ENCODE measurements around the gene KPTN.
A peak's percentile ranks its signal among the peaks of the same experiment; 100 is the strongest.

DNA sequence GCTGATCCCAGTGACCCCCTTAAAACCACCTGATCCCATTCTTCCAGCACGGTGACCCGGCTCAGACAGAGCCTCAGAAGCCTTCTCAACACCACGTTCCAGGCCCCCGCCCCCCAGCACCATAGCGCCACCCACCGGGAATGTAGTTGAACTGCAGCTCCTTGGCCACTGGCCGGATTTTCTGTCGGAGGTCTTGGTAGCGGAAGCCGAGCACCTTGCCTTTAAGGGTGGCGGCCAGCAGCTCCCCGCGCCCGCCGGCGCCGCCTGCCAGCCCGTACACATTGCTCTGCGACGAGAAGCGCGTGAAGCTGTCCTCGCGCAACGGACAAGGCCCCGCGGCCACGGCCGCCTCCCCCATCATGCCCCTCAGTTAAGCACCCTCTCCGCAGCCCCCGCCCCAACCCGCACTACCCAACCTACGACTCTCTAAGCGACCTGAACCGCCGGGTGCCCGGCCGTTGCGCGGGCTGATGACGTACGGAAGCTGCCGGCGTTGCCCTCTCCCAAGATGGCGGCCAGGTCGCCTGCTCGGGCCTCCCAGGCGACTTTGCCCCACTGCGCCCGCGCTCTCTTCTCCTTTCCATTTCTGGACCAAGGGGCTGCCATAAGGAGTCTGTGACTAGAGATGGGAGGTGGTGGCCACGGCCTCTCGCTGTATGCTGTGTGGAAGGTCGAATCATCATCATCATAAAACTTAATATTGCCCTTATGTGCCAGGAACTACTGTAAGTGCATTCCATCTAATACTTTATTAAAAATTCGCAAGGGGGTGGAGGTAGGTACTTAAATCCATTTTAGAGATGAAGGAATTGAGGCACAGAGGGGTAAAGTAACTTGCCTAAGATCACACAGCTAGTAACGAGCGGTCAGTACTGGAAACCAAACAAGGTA, at the start of gene KPTN:
- TF ChIP-seq EZH2 (IDR thresholded peaks at IDR 0.05; ENCODE audit: insufficient read depth, low read length): no peak
- TF ChIP-seq, protein P1, sequence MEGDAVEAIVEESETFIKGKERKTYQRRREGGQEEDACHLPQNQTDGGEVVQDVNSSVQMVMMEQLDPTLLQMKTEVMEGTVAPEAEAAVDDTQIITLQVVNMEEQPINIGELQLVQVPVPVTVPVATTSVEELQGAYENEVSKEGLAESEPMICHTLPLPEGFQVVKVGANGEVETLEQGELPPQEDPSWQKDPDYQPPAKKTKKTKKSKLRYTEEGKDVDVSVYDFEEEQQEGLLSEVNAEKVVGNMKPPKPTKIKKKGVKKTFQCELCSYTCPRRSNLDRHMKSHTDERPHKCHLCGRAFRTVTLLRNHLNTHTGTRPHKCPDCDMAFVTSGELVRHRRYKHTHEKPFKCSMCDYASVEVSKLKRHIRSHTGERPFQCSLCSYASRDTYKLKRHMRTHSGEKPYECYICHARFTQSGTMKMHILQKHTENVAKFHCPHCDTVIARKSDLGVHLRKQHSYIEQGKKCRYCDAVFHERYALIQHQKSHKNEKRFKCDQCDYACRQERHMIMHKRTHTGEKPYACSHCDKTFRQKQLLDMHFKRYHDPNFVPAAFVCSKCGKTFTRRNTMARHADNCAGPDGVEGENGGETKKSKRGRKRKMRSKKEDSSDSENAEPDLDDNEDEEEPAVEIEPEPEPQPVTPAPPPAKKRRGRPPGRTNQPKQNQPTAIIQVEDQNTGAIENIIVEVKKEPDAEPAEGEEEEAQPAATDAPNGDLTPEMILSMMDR (IDR thresholded peaks at IDR 0.05; ENCODE audit: insufficient read depth, low read depth, low read length): peak; percentile 66

Measured in astrocyte (in vitro differentiated cells and primary cell).